Testis (tissue), 2 donors: ENCODE measurements around the gene GSG1L.

Source experiments
- CTCF ChIP-seq, 3 experiments: fragments of 450-650 bp in 2 of 3; fragments of 200-600 bp in 1 of 3; sonication (generic) in 1 of 3; IDR thresholded peaks; one replicate each; pipeline ENCODE4 v1.5.1; 2016 to 2019; ENCODE audit warnings: antibody characterized with exemption in 3 of 3, mild to moderate bottlenecking in 2 of 3, moderate library complexity in 1 of 3
- POLR2A ChIP-seq: fragments of 450-650 bp; IDR thresholded peaks from one replicate; pipeline ENCODE4 v1.6.1; 2017; ENCODE audit warnings: antibody characterized with exemption, mild to moderate bottlenecking, moderate library complexity

GRCh38 chr16:27945233-27945973, 118.1 kb downstream of the GSG1L start:
- TF ChIP-seq CTCF (IDR thresholded peaks at IDR 0.05) (no peak), POLR2A (no peak)
